NCI-H1105 (cell line): ENCODE measurements around the gene VTCN1.

Experiments used
- DNase-seq: peaks from one replicate; lab custom pipeline; 2025; lab: John Stamatoyannopoulos, UW

The VTCN1 gene

DNA sequence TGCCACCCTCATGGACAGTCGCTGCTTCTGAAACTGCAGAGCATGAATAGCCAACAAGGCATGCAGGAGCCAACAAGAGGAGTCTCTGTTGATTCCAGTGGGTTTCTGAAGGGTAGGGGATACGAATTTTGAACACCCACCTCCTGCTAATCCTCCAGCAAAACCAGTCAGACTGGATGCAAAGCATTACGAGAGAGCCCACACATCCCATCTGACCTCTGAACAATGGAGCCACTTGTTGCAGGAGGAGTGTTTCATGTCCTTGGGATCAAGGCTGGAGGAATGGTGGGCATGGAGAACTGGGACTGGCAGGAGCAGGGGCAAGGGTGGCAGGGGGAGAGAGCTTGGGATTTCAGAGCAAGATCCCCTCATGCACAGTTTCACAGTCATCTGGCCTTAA, 1.6 kb downstream of the VTCN1 start:
- DNase-seq, result no peak

DNA sequence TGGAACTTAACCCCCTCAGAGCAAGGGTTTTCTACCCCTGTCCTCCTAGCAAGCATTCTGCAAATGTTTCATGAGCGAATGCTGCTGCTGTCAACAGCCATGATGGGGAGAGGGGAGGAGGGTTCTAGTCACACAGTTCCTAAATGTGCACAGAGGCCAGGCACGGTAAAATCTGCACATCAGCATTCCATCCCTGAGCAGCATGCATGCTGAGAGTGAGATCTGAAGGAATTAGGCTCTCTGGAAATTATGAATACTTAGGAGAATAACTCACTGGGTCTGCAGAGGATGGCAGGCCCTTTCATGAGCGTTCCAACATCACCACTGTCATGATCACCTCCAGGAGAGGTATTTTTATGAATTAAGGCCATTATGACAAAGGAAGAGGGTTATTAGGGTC, 2.1 kb downstream of the VTCN1 start:
- DNase-seq, result no peak

DNA sequence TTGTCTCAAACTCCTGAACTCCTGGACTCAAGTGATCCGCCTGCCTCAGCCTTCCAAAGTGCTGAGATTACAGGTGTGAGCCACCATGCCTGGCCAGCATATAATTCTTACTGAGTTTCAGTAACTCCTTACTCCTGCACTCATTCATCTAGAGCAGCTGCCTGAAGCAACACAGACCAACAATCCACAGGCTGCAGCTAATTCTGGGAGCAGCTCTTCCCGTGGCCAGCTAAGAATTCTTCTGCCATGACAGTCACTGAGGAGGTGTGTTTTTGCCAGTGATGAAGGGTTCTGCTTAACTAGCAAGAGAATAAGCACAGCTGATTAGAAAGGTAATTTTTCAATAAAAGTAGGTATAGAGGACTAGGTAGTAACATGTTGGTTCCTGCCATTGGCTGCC, 5.4 kb downstream of the VTCN1 start:
- no peak for DNase-seq

DNA sequence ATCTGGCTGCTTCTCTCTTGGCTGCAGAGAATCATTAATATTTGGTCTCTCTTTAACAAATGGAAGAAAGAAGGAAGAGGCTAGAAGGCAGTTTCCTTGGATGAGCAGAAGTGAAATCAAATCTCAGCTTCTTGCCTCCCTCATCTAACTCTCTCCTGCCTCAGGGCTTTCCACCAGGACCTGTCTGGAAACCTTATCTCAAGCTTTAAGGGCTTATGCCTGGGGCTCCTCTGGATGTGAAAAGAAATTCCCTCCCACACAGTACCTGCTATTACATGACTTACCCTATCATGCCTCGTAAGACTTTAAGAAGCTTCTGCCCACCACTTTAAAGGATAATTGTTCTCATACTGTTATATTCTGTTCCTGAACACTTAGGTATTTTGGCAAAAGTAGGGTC, 8.9 kb downstream of the VTCN1 start:
- no peak for DNase-seq

DNA sequence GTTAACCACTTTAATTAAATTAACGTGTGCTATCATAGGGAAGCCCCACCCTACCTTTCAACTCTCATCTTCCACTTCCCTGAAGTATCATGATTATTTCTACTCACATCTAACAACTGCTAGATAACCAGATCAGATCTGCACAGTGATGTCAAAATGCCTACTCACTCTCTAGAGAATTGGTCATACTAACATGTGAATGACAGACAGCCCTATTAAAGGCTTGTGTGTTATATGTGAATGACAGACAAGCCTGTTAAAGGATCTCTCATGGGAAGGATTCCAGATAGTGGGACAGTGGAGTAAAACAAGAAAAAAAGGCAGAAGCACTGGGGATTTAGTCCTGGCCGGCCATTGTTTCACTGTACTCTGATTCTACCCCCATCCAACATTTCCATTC, 12.6 kb downstream of the VTCN1 start:
- DNase-seq, result no peak

DNA sequence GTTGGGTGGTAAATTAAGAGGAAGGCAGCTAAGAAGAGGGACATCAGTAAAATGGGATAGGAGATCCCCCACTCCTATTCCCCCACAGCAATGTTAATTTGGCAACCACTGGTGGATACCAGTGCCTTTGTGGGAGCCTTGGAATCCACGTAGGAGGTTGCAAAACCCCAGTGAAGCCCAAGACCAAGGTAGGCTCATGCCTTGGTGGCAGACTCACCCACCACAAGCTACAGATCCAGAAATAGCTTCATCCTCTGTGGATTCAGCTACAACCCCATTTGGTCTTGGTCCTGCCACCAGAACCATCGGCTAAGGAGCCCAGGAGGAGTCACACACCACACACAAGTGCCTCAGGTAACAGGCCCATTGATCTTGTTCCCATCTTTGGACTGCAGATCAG, 21.0 kb downstream of the VTCN1 start:
- DNase-seq, result no peak

DNA sequence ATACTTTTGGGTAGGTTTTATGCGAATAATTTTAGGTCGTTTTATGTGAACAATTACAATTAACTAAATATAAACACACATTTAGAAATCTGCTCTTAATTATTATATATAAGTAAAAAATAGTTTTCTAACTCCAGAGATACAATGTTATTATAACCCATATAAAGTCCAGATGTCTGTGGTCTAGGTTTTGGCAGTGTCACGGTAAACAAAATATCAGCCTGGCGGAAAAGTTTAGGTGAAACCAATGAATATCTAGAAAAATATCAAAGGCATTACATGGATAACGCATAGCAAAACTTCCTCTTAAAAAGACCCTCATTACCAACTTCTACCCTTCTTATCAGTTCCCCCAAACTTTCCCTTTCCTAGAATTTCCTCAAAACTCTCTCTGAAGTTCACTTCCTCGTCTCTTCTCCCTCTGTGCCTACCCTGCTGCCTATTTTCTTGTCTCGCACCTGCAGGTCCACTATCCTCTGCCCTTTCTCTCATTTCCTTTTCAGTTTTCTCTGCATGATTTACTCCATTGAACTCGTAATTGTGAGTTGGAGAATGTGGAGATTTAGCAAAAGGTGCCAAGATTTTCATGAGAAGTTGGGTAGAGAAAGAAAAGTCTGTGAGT, 21.8 kb downstream of the VTCN1 start:
- no peak for DNase-seq

DNA sequence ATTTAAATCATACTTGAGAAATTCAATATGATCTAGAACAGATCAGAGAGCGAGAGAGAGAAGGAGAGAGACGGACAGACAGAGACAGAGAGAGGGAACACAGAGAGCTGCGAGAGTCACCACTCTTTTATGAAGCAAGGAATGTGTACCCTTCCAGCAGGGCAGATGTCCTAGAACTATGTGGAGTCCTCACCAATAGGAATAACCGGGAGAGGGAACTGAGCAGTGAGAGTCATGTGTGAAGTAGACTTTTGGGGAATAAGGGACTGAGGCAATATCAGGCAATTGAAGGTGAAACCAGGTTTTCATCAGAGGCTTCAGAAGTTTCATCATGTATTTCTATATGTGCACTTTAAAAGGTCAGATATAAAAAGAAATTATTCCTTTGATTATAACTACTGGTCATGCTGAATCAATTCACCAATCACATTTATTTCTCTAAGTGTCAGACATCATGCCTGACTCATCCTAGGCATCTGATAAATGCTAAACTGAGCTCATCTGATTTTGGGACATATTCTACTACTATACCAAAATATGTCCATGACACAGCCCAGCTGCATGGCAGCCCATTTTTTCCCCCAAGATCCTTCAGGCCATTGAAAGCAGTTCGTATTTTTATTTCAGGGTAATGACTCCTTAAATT, 22.4 kb downstream of the VTCN1 start:
- DNase-seq, result no peak

DNA sequence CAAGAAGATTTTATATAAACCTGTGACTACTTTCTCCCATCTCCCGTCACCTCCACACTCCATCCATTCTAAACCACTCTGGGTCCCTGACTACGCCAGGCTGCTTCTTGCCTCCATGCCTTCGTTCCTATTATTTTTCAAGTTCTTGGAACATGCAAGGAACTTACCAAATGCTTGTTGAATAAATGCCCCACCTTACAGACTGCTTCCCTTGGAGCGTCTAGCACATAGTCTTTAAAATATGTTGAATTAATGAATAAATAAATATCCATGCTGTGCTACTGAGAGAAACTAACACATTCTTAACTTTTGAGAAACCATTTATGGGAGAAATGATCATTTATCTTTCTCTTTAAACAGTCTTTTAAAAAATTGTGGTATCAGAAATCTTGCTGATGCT, 27.6 kb downstream of the VTCN1 start:
- DNase-seq, result no peak

DNA sequence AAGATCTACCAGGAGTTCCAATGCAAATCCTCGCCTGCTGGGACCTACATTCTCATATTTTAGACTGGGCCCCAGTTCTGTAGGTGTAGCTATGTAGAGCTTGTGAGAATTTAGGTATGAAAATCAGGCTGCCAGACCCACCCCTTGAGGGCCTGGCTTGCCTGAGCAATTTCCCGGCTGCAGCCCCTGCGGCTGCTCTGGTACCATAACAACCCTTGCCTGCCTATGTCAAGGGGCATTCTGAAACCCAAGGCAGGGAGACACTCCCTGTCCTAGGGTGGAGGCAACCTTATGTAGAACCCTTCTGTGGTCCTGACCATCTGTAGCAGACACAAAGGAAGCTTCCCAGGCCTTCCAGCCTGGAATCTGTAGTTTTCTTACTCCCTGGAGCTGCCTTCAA, 28.4 kb downstream of the VTCN1 start:
- no peak for DNase-seq

DNA sequence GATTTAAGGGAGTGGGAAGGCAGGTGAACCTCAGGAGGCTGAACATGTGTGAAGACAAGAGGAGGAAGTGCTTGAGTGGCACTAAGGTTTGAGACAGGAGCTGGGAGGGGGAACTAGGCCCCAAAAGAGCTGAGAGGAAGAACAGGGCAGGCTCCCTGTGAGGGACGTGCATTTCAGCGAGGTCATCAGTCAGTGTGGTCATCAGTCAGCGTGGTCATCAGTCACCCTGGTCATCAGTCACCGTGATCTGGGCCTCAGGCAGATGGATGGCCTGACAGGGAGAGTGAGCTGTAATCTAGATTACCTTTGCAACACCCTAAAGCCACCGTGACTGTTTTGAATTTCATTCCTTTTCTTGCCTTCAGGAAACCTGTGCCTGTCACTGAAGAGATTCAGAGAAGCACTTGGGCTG, 29.1 kb downstream of the VTCN1 start:
- DNase-seq, result no peak

DNA sequence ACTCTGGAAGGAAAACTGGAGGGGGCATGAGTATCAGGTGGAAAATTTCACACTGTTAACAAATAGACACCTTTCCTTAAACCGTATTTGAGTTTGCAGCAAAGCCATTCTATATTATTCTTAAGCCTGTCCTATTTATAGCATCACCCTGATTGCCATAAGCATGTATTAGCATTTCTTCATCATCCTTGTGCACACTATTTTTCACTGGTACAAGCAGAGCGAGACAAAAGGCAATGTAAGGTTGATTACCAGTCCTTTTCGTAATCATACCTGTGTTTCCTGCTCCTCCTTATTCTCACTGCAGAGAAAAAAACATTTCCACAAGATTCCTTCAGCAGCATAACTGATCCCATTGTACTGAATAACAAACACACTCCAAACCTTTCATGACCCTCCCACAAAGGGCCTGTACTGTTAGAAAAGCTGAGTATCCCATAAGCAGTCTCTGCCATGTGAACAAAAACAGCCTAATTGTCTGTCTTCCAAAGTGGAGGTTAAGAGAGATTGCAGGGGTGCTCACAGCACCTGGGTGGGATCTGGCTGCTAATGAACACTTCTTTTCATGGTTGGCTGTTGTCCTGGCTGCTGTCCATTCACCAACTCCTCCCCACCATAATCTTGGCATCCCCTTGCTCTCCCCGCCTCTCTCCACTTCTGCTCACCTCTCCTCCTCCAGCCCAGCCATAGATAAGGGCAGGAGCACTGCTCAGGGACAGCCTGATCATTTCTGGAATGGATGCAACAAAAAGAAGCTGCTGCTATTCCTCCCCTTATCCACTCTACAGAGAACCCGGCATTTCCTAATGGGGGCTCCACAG, 30.4 kb downstream of the VTCN1 start:
- peak; percentile 28 for DNase-seq

DNA sequence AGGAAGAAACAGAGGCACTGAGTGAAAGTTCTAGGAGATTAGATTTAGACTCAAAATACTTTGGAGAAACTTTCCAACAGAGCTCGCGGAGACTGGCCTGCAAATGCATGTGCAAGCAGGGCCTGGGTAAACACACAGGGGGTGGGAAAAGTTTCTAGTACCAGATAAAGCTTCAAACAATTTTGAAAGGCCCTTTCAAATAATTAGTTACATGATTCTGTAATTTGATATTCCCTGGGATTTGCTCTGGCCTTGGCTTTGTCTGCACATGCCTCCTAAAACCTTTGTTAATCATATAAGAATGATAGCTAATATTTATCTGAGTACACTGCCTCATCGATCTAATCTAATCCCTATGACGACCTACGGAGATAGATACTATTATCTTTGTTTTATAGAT, 31.3 kb downstream of the VTCN1 start:
- DNase-seq, result peak; percentile 41

DNA sequence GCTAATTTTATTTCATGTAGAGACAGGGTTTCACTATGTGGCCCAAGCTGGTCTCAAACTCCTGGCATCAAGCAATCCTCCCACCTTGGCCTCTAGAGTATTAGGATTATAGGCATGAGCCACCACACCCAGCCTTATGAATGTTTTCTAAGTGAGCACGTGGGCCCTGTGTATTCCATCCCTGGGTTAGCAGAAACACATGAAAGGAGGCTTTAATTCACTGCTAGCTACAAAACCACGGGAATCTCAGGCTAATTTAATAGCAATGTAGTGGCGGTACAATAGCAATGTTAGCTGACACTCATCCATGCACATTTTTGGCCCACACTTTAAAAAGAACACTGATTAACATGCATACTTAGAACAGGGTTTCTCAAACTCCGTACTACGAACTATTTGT, 32.0 kb downstream of the VTCN1 start:
- DNase-seq, result no peak

DNA sequence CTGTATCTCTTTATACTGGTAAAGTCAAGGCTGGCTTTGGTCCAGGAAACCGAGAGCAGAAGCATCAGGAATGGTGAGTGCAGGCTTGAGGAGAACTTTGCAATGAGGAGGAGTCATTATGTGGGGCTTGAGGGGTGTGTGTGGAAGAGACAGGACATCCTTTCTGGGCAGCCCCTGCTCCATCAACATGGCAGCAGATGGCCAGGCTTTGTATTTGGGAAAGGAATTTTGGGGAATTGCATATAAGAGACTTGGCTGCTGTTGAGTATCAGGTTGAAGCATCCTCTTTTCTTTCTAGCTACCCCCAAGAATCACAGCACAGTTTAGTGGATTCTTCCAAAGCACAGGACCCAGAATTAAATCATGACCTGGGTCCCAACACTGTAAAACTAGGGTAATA, 33.4 kb downstream of the VTCN1 start:
- DNase-seq, result no peak

DNA sequence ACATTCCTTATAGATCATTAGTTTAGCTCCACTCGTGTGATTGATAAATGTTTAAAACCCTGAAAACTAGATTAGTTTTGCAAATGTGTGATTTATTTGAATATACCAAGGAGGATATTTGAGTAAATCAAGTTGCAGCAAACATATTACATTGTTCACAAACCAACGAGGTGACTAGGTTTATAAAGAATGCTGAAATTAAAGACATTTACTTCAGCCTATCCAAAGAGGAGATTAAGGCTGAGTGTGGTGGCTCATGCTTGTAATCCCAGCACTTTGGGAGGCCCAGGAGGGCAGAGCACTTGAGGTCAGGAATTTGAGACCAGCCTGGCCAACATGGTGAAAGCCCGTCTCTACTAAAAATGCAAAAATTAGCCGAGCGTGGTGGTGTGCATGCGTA, 34.1 kb downstream of the VTCN1 start:
- DNase-seq, result no peak

DNA sequence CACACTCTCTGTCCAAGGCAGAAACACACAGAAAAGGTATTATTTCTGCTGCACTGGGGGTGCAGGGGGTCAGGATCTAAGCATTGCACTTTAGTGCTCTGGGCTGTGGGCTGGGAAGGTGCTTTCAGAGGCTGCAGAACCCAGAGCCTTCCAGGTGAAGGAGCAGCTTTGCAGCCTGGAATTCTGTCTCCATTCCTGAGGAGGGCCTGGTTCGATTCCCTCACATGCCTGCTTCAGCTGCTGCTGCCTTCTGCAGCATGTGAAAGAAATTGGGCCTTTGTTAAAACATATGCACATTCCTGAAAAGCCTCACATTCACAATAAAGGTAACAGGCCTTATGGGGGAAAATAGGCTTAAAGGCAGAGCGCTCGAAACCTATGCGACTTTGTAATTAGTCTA, 35.9 kb downstream of the VTCN1 start:
- no peak for DNase-seq

DNA sequence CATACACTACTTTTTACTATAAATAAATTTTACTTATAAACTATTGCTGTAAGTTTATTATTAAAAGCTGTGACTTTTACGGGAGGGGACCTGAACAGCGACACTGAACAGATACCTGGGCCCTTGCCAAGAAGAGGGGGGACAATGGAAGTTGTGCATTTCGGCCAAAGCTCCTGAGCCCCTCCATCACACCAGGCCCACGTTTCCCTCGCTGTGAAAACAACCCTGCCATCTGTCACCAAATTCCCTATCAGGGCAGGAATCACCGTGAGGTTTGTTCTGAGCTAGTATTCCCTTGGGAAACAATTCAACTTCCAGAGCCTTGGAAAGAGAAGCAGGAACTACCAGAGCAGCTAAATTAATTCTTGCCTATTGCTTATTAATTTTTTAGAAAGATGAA, 37.0 kb downstream of the VTCN1 start:
- no peak for DNase-seq

DNA sequence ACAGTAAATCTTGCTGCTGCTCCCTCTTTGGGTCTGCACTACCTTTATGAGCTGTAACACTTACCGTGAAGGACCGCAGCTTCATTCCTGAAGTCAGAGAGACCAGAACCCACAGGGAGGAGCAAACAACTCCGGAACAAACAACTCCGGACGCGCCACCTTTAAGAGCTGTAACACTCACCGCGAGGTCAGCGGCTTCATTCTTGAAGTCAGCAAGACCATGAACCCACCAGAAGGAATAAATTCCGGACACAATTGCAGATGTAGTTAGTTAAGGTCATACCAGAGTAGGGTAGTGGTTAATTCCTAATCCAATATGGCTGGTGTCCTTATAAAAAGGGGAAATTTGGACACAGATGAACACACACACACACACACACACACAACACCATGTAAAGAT, 37.7 kb downstream of the VTCN1 start:
- DNase-seq, result no peak

DNA sequence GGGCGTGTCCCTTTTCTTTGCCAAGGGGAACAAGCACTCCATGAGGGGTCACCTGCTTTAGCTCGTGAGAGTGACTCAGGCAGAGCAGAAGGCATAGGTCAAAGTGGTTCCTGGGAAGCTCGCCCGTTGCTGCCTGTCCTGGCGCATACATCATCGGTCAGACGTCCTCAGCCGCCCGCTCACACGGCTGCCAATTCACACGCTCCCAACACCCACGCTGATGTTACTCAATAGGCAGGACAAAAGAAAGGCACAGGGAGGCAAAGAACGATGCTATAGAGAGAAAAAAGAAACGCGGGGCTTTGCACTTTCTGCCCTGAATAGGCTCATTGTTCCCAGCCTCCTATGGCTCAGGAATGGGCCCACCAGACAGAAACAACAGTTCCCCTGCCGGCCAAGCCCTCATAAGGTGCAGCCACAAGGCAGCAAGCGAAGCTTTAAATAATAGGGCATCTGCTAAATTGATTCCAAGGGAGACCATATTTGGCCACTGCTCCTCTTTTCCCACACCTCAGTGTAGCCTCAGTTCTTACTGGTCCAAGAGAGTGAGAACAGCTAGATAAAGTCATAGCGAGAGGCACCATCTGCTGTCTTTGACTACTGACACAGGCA, 38.7 kb downstream of the VTCN1 start:
- DNase-seq, result no peak

DNA sequence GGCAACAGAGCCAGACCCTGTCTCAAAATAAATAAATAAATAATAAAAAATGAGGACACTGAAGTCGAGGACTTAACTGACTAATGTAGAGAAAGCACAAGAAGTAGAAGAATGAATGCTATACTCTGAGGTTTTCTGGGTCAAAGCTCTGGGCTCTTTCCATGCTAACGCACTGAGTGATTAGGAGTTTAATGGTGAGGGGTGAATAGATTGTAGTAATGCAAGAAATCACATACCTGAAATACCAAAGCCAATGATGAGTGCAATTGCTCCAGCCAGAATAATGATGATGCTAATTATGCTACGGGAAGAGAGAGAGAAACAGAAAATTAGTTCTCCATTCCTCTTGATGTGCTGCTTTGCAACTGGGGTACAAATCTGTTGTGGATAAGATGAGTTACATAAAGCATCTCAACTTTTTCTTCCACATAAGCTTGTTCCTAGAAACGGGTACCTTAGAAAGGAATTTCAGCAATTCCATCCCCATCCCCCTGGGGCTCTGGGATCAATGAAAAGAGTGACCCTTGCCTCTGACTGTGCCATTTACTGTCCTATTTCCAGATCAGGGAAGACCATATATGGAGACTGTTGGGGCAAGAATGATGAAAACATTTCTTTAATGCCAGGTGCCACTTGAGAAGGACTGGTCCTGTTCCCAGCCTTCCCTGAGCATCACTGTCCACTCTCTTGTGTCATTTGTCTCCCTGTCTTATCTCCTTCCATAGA, 40.7 kb downstream of the VTCN1 start:
- no peak for DNase-seq

DNA sequence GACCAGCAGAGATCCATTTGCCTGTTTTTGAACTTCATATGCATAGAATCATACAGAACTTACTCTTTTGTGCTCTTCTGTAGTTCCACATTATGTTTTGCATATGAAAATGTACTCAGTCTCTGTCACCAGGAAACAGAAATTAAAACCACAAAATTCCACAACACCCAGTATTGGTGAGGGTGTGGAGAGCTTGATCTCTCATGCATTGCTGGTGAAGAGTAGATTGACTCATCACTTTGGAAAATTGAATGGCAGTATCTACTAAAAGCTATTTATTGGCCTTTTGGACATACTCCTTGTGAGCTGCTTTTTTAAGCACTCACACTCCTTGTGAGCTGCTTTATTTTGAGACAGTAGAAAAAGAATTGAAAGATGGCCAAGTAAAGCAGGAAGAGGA, 43.3 kb downstream of the VTCN1 start:
- no peak for DNase-seq
